GM12865 (cell line): ENCODE data around the gene CAPS.

Experiments used
- DNase-seq: peaks from one replicate; pipeline ENCODE4 v3.0.0; 2010; ENCODE audit warnings: low read depth
- H3K4me3 ChIP-seq: 2 replicates; pipeline ENCODE4 v1.5.1; 2011; ENCODE audit warnings: mild to moderate bottlenecking, low read depth, low read length, control low read depth
- CTCF ChIP-seq: IDR thresholded peaks from 2 replicates; pipeline ENCODE4 v1.5.1; 2011; ENCODE audit warnings: low read length, control low read depth, low read depth, inconsistent platforms; ENCODE audit not compliant: insufficient read depth; ENCODE audit errors: missing control alignments

Gene CAPS

GRCh38 chr19:5907241-5907640 lies 6.8 kb upstream of the CAPS start:
- H3K4me3 ChIP-seq, result no peak overlapping the region
- no peak for DNase-seq
- TF ChIP-seq CTCF, result no peak

GRCh38 chr19:5908773-5909442 lies 5.1 kb upstream of the CAPS start:
- no peak for DNase-seq
- H3K4me3 ChIP-seq, result no peak overlapping the region
- TF ChIP-seq CTCF, result no peak

- no peak for DNase-seq
- no peak overlapping the region for H3K4me3 ChIP-seq
- TF ChIP-seq CTCF, result no peak
Measured at GRCh38 chr19:5910638-5910907, 3.5 kb upstream of the CAPS start.

- no peak for DNase-seq
- no peak overlapping the region for H3K4me3 ChIP-seq
- TF ChIP-seq CTCF, result no peak
Measured at GRCh38 chr19:5911366-5911765, 2.7 kb upstream of the CAPS start.

- H3K4me3 ChIP-seq, result no peak overlapping the region
- no peak for DNase-seq
- TF ChIP-seq CTCF, result no peak
Measured at GRCh38 chr19:5914358-5914774, 312 bp downstream of the CAPS start.

- H3K4me3 ChIP-seq, result no peak overlapping the region
- DNase-seq, result no peak
Measured at GRCh38 chr19:5914946-5915781, 1.1 kb downstream of the CAPS start.

More at GRCh38 chr19:5914946-5915781, 1.1 kb downstream of the CAPS start:
- TF ChIP-seq CTCF, result no peak
